ELR (cell line): ENCODE measurements around the gene C14orf119.

Experiments used
- DNase-seq: peaks from one replicate; pipeline ENCODE4 v3.0.0-alpha.2; 2015; ENCODE audit warnings: low read depth

The C14orf119 gene

DNA sequence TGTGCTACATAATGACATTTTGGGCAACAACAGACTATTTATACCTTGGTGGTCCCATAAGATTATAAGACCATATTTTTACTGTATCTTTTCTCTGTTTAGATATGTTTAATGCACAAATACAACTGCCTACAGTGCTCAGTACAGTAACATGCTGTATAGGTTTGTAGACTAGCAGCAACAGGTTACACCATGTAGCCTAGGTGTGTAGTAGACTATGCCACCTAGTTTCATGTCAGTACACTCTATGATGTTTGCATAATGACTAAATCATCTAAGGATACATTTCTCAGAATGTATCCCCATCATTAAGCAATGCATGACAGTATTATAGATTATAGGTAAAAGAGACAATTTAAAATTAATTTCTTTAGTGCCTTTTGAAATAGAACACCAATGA, 54.4 kb downstream of the C14orf119 start:
- no peak for DNase-seq
